HepG2 (cell line): ENCODE measurements around the gene MON1A.

Source experiments
- CTCF ChIP-seq: sonication (generic); formaldehyde crosslinking; IDR thresholded peaks from 2 replicates; pipeline ENCODE4 v1.5.0; 2020; ENCODE audit warnings: mild to moderate bottlenecking, missing genetic modification reagents, moderate library complexity
- JUND ChIP-seq: sonication (generic); formaldehyde crosslinking; IDR thresholded peaks from 2 replicates; pipeline ENCODE4 v1.8.0; 2022; ENCODE audit warnings: mild to moderate bottlenecking, missing genetic modification reagents
- THAP9 ChIP-seq: sonication (generic); formaldehyde crosslinking; IDR thresholded peaks from 2 replicates; pipeline ENCODE4; 2020; ENCODE audit warnings: missing genetic modification reagents, mild to moderate bottlenecking, borderline replicate concordance
- ZNF274 ChIP-seq: sonication (generic); formaldehyde crosslinking; IDR thresholded peaks from 2 replicates; pipeline ENCODE4 v1.5.1; 2020; ENCODE audit warnings: mild to moderate bottlenecking, missing genetic modification reagents
- ZZZ3 ChIP-seq: sonication (generic); formaldehyde crosslinking; IDR thresholded peaks from 2 replicates; pipeline ENCODE4 v1.4.0; 2020; ENCODE audit warnings: missing genetic modification reagents, mild to moderate bottlenecking, borderline replicate concordance

- TF ChIP-seq CTCF (CRISPR knock-in tag) (no peak), THAP9 (CRISPR knock-in tag) (no peak), JUND (CRISPR knock-in tag) (no peak), ZNF274 (CRISPR knock-in tag) (no peak), ZZZ3 (no peak)
Measured at GRCh38 chr3:49895791-49896190, 33.8 kb downstream of the MON1A start.
